BE2C (cell line): ENCODE data around the gene PIWIL4.

Experiments
- DNase-seq: peaks from one replicate; pipeline ENCODE4 v3.0.0-alpha.2; 2020
- H3K27me3 ChIP-seq: fragments of 250-450 bp; sonication (Bioruptor Pico); 2 replicates; pipeline ENCODE4 v1.5.1; 2020; ENCODE audit warnings: mild to moderate bottlenecking
- H3K36me3 ChIP-seq: fragments of 250-450 bp; sonication (Bioruptor Pico); 2 replicates; pipeline ENCODE4 v1.5.1; 2020; ENCODE audit warnings: mild to moderate bottlenecking
- H3K4me1 ChIP-seq: fragments of 250-450 bp; sonication (Bioruptor Pico); 2 replicates; pipeline ENCODE4 v1.5.1; 2020
- H3K4me3 ChIP-seq: 2 replicates; pipeline ENCODE4 v1.5.1; 2011; ENCODE audit warnings: low read depth, low read length
- H3K9me3 ChIP-seq: fragments of 250-450 bp; sonication (Bioruptor Pico); 2 replicates; pipeline ENCODE4 v1.5.1; 2020
- TF ChIP-seq, protein P1 (sequence below): IDR thresholded peaks from 2 replicates; pipeline ENCODE4 v1.5.1; 2012; ENCODE audit warnings: mild to moderate bottlenecking, low read depth, low read length

The PIWIL4 gene

DNA sequence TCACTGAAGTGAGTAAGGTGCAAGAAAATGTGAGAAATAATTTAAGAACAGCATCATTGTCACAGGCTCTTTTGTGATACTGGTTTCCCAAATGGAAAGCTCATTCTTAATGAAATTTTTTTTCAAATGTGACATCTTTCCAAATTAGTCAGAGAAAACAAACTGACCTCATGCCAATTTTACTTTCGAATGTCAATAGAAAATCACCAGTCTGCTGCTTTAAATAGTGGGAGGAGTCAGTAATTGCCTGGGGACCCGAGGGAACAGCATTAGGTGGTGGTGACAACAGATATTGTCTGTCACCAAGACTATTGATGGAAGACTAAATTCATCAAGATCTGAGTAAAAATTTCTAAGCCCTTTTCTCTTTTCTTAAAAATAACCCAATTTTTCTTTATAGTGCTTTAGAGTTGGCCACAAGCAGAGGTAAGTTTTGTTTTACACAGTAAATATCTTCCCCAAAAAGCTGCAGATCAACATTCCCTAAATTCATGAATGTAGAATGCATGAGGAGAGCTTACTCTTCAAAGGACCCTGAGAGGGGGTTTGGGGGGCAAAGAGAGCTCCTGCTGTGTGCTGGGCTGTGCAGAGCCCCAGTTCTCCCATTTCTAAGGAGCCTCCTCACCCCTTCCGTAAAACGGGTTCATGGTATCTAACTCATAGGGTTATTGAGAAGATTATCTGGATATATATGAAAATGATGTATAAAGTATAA lies 95.1 kb downstream of the PIWIL4 start:
- H3K4me3 ChIP-seq: no peak overlapping the region
- TF ChIP-seq, protein P1, sequence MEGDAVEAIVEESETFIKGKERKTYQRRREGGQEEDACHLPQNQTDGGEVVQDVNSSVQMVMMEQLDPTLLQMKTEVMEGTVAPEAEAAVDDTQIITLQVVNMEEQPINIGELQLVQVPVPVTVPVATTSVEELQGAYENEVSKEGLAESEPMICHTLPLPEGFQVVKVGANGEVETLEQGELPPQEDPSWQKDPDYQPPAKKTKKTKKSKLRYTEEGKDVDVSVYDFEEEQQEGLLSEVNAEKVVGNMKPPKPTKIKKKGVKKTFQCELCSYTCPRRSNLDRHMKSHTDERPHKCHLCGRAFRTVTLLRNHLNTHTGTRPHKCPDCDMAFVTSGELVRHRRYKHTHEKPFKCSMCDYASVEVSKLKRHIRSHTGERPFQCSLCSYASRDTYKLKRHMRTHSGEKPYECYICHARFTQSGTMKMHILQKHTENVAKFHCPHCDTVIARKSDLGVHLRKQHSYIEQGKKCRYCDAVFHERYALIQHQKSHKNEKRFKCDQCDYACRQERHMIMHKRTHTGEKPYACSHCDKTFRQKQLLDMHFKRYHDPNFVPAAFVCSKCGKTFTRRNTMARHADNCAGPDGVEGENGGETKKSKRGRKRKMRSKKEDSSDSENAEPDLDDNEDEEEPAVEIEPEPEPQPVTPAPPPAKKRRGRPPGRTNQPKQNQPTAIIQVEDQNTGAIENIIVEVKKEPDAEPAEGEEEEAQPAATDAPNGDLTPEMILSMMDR: no peak
- no peaks in the 10 kb centered on the region for H3K27me3 ChIP-seq
- no peak for DNase-seq
- H3K4me1 ChIP-seq: no peaks in the 10 kb centered on the region; the same call in 1 of the 2 replicates
- H3K9me3 ChIP-seq: no peaks in the 10 kb centered on the region
- H3K36me3 ChIP-seq: no peaks in the 10 kb centered on the region

DNA sequence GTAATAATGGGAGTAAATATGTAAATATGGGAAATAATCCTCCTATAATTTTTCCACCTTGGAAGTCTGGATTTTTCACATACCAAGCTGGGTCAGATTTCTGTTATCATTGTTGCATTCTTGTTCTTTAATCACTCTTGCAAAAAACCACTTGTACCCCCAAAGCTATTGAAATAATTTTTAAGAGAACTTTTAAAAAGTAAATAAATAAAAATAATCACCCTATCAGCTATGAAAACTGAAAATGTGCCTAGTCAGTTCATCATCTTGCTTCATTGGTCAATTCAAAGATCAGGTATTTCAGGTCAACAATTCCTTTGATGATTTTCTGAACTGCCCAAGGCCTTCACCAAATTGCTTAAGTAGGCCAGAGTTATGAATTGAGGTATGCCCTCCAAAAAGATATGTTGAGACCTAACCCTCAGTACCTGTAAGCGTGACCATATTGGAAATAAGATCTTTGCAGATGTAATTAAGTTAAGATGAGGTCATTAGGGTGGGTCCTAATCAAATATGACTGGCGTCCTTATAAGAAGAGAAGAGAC lies 95.8 kb downstream of the PIWIL4 start:
- no peak for DNase-seq
- no peaks in the 10 kb centered on the region for H3K27me3 ChIP-seq
- H3K4me3 ChIP-seq: no peak overlapping the region
- TF ChIP-seq, protein P1: no peak
- H3K4me1 ChIP-seq: no peaks in the 10 kb centered on the region; the same call in 1 of the 2 replicates
- no peaks in the 10 kb centered on the region for H3K9me3 ChIP-seq
- no peaks in the 10 kb centered on the region for H3K36me3 ChIP-seq

DNA sequence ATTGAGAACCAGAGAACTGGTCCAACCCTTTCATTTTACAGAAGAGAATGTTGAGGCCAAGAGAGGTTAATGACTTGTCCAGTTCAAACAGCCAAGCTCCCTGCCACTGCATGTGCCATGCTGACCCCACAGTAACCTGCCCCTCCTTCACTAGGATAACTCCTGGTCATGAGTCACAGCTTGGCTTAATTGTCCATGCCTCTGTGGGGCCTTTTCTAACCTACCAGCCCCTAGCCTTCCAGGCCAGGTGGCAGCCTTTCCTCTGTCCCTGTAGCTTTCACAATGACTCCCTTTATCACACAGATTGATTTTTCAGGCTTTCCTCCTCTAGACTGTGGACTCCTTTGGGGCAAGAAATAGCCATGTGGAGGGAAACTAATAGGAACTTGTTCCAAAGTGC lies 97.2 kb downstream of the PIWIL4 start:
- Histone ChIP-seq H3K36me3 (no peaks in the 10 kb centered on the region), H3K4me1 (no peaks in the 10 kb centered on the region), H3K9me3 (no peaks in the 10 kb centered on the region), H3K4me3 (no peak overlapping the region), H3K27me3 (no peaks in the 10 kb centered on the region)
- no peak for DNase-seq
- TF ChIP-seq, protein P1: no peak

DNA sequence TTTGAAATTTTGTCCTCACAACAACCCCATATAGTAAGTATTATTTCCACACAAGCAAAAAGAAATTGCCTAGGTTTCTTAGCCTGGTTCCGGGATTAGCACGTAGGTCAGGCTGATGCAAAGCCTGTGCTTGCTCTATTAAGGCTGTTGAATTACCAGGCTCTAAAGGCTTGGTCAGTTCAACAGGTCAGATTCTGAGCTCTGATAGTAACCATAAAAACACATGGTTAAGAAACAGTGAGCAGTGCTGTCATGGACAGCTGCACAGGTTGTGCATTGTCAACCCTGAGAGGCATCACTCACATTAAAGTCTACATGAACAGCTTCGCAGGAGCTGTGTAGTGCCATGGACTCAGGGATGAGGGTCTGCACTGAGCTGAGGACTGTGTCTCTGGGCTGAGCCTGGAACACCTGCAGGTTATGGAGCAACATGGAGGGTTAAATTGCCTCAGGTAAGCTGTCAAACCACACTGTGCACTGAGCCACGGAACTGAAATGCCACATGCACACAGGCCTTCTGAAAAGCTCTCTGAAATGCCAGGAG lies 98.0 kb downstream of the PIWIL4 start:
- TF ChIP-seq, protein P1: no peak
- no peak for DNase-seq
- no peak overlapping the region for H3K4me3 ChIP-seq
- H3K4me1 ChIP-seq: no peaks in the 10 kb centered on the region
- H3K9me3 ChIP-seq: no peaks in the 10 kb centered on the region
- no peaks in the 10 kb centered on the region for H3K36me3 ChIP-seq
- H3K27me3 ChIP-seq: no peaks in the 10 kb centered on the region

DNA sequence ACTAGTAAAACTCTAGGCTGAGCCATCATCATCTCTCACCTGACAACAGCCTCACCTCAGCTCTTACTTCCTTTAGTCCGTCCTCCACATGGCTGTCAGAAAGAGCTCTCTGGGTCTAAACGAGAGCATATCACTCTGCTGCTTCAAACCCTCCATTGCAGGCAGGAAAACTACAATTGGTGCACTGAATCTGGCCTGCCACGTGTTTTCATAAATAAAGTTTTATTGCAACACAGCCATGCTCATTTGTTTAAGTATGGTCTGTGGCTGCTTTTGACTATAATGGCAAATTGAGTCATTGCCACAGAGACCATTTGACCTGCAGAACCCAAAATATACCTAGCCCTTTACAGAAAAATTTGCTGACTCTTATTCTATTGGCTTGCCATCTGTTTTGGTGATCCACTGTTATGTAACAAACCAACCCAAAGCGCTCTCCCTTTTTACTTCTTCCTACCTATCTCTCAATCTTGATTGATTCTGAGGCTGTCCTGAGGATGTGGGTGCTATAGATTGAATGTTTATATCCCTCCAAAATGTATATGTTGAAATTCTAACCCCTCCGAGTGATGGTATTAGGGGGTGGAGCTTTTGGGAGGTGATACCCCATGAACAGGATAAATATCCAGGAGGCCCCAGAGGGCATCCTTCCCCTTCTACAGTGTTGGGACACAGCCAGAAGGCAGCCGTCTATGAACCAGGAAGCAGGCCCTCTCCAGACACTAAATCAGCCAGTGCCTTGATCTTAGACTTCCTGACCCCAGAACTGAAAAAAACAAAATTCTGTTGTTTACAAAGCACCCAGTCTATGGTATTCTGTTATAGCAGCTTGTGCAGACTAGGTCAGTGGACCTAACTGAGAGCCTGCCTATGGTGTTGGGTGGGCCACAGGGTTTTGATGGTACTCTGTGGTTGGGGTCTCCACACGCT lies 99.9 kb downstream of the PIWIL4 start:
- Histone ChIP-seq H3K9me3 (no peaks in the 10 kb centered on the region), H3K4me3 (no peak overlapping the region), H3K27me3 (no peaks in the 10 kb centered on the region), H3K4me1 (no peaks in the 10 kb centered on the region), H3K36me3 (no peaks in the 10 kb centered on the region)
- TF ChIP-seq, protein P1: no peak
- no peak for DNase-seq
